GM19324 (cell line): ENCODE results near the gene NCKAP5L.
"Not testable (repeated sequence)": the region's sequence is repeated elsewhere in the genome, so short reads cannot be mapped to it uniquely, and the experiment has no call there.

Experiments
- ATAC-seq: cut with Tn5 transposase; IDR thresholded peaks from one replicate; pipeline ENCODE4 v1.9.1; 2021; ENCODE audit warnings: mild to moderate bottlenecking, moderate library complexity; ENCODE audit not compliant: unreplicated experiment, low FRiP score

NCKAP5L gene

GRCh38 chr12:49783917-49784676, 44.1 kb downstream of the NCKAP5L start:
- no peak for ATAC-seq

- not testable (repeated sequence) for ATAC-seq
Observed at GRCh38 chr12:49780914-49781313, 47.3 kb downstream of the NCKAP5L start.

GRCh38 chr12:49779581-49779980, 48.6 kb downstream of the NCKAP5L start:
- no peak for ATAC-seq

- ATAC-seq = no peak
Observed at GRCh38 chr12:49777800-49778748, 50.1 kb downstream of the NCKAP5L start.

- ATAC-seq = no peak
Observed at GRCh38 chr12:49777341-49777740, 50.9 kb downstream of the NCKAP5L start.

- no peak for ATAC-seq
Observed at GRCh38 chr12:49776858-49777257, 51.4 kb downstream of the NCKAP5L start.

- no peak for ATAC-seq
Observed at GRCh38 chr12:49776413-49776812, 51.8 kb downstream of the NCKAP5L start.

GRCh38 chr12:49773102-49773501, 55.1 kb downstream of the NCKAP5L start:
- not testable (repeated sequence) for ATAC-seq

- ATAC-seq = no peak
Observed at GRCh38 chr12:49767333-49767732, 60.9 kb downstream of the NCKAP5L start.

GRCh38 chr12:49766115-49766455, 62.1 kb downstream of the NCKAP5L start:
- no peak for ATAC-seq

GRCh38 chr12:49764126-49764525, 64.1 kb downstream of the NCKAP5L start:
- no peak for ATAC-seq

- no peak for ATAC-seq
Observed at GRCh38 chr12:49763006-49763591, 65.1 kb downstream of the NCKAP5L start.

- ATAC-seq = no peak
Observed at GRCh38 chr12:49762468-49762847, 65.8 kb downstream of the NCKAP5L start.

- ATAC-seq = no peak
Observed at GRCh38 chr12:49761677-49762467, 66.3 kb downstream of the NCKAP5L start.

GRCh38 chr12:49750996-49751393, 77.2 kb downstream of the NCKAP5L start:
- no peak for ATAC-seq

- ATAC-seq = no peak
Observed at GRCh38 chr12:49750027-49750995, 77.9 kb downstream of the NCKAP5L start.

GRCh38 chr12:49748800-49749199, 79.4 kb downstream of the NCKAP5L start:
- ATAC-seq = no peak

- no peak for ATAC-seq
Observed at GRCh38 chr12:49748306-49748705, 79.9 kb downstream of the NCKAP5L start.

GRCh38 chr12:49744363-49744885, 83.8 kb downstream of the NCKAP5L start:
- no peak for ATAC-seq
